HUES64 (cell line): ENCODE results near the gene SYPL1.

ENCODE experiments used
- H3K27ac ChIP-seq: 2 replicates; pipeline ENCODE4 v1.7.0; 2013; ENCODE audit warnings: low read depth, low read length, inconsistent platforms
- H3K27me3 ChIP-seq: 2 replicates; pipeline ENCODE4 v1.6.1; 2013; ENCODE audit warnings: mild to moderate bottlenecking, low read length; ENCODE audit not compliant: insufficient read depth
- H3K36me3 ChIP-seq: 2 replicates; pipeline ENCODE4 v1.6.1; 2013; ENCODE audit warnings: mild to moderate bottlenecking, low read length; ENCODE audit not compliant: insufficient read depth
- H3K4me1 ChIP-seq: 2 replicates; pipeline ENCODE4 v1.6.1; 2013; ENCODE audit warnings: mild to moderate bottlenecking, low read length, moderate library complexity; ENCODE audit not compliant: insufficient read depth
- H3K4me3 ChIP-seq: 2 replicates; pipeline ENCODE4 v1.5.1; 2013; ENCODE audit warnings: mild to moderate bottlenecking, low read length, moderate library complexity
- H3K9ac ChIP-seq: 2 replicates; pipeline ENCODE4 v1.6.1; 2013; ENCODE audit warnings: mild to moderate bottlenecking, low read depth, low read length
- H3K9me3 ChIP-seq: 2 replicates; pipeline ENCODE4 v1.6.1; 2013; ENCODE audit warnings: low read depth, low read length; ENCODE audit not compliant: insufficient read depth
- WGBS: fragments of 150-250, 120-280 bp; methylation state at CpG from one replicate; pipeline ENCODE4 v1.1.7; 2013; ENCODE audit warnings: missing lambda C conversion rate; 5-methylcytosine and 5-hydroxymethylcytosine counted together

SYPL1 gene

DNA sequence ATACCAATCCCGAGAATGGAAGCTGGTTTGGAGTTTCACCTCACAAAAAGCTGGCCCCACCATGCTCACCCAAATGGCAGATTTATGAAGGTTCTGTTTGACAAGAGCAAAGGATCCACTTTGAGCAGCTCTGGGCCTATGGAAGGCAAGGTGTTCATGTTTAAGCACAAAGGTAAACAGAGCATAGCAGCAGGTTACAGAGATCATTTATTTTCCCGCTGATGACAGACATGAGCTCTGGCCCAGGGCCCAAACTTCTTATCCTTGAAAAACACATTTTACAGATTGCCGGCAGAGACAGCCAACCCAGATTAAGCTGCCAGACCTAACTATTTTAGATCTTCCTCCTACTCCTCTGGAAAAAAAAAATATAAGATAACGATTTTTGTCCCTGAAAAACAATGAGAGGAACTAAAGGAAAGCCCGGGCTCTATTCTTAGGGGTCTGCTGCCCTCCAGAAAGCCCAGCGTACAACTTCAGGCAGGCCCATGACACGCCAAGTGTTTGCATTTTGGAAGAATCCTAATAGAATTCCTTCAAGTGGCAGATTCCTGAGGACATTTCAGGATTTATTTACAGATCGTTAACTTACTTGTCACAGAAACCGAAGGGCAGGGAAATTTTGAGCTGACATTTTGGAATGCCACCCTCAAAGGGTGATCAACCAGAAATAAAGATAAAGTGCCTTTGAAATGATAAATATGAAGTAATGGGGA is 40.0 kb downstream of the SYPL1 start:
- Histone ChIP-seq H3K27ac (no peak overlapping the region), H3K9ac (no peak overlapping the region), H3K4me3 (no peak overlapping the region)

GRCh38 chr7:106071356-106071998 is 40.6 kb downstream of the SYPL1 start:
- Histone ChIP-seq H3K4me3 (no peak overlapping the region), H3K9me3 (no peaks in the 10 kb centered on the region), H3K27me3 (no peaks in the 10 kb centered on the region), H3K36me3 (no peaks in the 10 kb centered on the region), H3K27ac (no peak overlapping the region), H3K9ac (no peak overlapping the region), H3K4me1 (peaks cover 4% of the 10 kb centered on the region)
- 74% methylated on average over 9 of the region's 9 CpGs for WGBS

More for the DNA sequence above, 40.0 kb downstream of the SYPL1 start:
- H3K36me3 ChIP-seq = no peaks in the 10 kb centered on the region
- no peaks in the 10 kb centered on the region for H3K9me3 ChIP-seq
- peaks cover 4% of the 10 kb centered on the region for H3K4me1 ChIP-seq
- no peaks in the 10 kb centered on the region for H3K27me3 ChIP-seq
- WGBS = 79% methylated on average over 9 of the region's 9 CpGs

- Histone ChIP-seq H3K4me1 (peaks cover 8% of the 10 kb centered on the region), H3K9me3 (no peaks in the 10 kb centered on the region)
- WGBS = 93% methylated on average over 8 of the region's 8 CpGs
Measured at GRCh38 chr7:106070567-106071254, 41.4 kb downstream of the SYPL1 start.

DNA sequence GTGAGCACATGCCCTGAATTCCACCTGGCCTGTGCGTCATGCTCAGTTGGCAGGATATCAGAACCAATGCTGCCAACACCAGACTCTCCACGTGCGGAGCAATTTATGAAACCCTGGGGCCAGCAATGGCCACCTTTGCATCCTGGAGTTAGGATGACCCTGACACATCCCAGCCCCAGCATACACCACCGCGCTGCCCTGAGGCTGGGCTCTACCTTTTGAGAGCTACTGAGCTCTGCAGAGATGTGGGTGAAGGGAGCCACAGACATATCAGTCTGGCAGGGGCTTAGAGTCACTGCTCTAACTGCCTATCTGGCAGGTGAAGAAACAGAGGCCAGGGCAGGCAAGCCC is 41.9 kb downstream of the SYPL1 start:
- no peak overlapping the region for H3K4me3 ChIP-seq
- WGBS = 97% methylated on average over 5 of the region's 5 CpGs
- peaks cover 13% of the 10 kb centered on the region for H3K4me1 ChIP-seq
- H3K9me3 ChIP-seq = no peaks in the 10 kb centered on the region
- H3K9ac ChIP-seq = no peak overlapping the region
- H3K27ac ChIP-seq = no peak overlapping the region
- no peaks in the 10 kb centered on the region for H3K36me3 ChIP-seq
- H3K27me3 ChIP-seq = no peaks in the 10 kb centered on the region

More at GRCh38 chr7:106070567-106071254, 41.4 kb downstream of the SYPL1 start:
- no peak overlapping the region for H3K4me3 ChIP-seq
- no peak overlapping the region for H3K27ac ChIP-seq
- H3K36me3 ChIP-seq = no peaks in the 10 kb centered on the region
- H3K9ac ChIP-seq = no peak overlapping the region
- H3K27me3 ChIP-seq = no peaks in the 10 kb centered on the region

DNA sequence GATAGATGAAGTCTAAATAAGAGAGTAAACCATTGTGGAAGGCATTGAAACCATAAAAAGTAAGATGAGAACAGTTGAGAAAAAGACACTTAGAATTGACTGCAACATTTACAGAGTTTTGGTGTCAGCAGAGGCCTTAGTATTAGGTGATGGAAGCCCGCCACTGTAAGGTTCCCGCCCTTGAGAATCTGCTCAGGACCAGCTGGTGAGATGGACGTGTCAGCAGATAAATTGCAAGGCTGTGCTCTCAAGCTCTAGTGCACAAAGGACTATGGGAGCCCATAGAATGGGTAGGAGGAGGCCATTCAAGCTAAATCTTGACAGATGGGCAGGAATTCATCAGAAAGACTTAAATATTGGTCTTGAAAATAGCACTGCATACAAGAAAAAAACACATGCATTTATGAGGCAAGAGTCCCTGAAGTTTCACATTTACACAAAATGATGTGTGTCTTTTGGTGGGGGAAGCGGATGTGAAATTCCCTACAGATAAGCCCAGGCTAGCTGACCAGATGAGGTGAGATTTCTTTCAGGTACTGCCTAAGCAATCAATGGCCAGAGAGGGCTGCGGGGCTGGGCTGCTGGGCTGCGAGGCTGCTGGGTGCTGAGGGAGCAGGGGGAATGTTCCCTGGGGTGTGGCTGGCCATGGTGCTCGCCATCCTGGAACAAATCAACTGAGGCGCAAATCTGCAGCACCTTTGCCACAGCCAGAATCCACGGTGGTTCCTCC is 42.5 kb downstream of the SYPL1 start:
- Histone ChIP-seq H3K9me3 (no peaks in the 10 kb centered on the region), H3K27me3 (no peaks in the 10 kb centered on the region), H3K4me1 (peaks cover 16% of the 10 kb centered on the region), H3K4me3 (no peak overlapping the region), H3K36me3 (no peaks in the 10 kb centered on the region), H3K27ac (no peak overlapping the region), H3K9ac (no peak overlapping the region)
- WGBS = 86% methylated on average over 9 of the region's 9 CpGs

DNA sequence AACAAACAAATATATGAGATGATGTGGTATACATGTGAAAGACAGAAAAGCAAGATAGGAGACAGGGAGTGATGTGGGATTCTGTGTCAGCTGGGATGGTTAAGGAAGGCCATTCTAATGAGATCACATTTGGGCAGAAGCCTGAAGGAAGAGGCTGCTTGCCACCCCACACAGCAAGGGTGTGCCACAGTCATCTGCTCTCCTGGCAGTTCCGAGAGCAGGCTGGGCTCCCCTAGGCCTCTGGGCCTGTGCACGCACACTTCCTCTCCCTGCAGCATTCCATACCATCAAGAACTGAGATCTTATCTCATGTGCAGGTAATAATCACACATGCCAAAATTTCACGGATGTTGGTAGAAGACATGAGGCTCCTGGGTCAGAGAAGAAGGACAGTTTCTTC is 43.1 kb downstream of the SYPL1 start:
- H3K9ac ChIP-seq = no peak overlapping the region
- WGBS = 94% methylated on average over 3 of the region's 3 CpGs
- H3K9me3 ChIP-seq = no peaks in the 10 kb centered on the region
- H3K4me3 ChIP-seq = no peak overlapping the region
- no peak overlapping the region for H3K27ac ChIP-seq
- H3K27me3 ChIP-seq = no peaks in the 10 kb centered on the region
- peaks cover 16% of the 10 kb centered on the region for H3K4me1 ChIP-seq
- H3K36me3 ChIP-seq = no peaks in the 10 kb centered on the region

DNA sequence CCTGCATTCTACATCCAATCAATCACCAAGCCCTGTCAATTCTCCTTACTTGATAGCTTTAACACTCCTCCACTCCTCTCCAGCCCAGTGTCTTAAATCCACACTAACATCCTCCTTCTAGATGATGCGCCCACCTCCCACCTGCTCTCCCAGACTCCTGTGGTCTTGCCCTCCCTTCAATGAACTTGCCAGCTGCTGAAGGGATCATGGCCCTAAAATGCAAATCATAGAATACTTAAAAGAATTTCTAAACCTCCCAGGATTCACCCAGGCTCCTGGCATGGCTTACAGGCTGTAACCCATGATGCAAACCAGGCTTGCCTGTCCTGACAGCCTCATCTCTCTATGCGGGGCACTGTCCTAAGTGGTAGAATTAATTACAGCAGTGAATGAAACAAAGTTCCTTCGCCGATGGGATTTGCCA is 43.6 kb downstream of the SYPL1 start:
- no peak overlapping the region for H3K27ac ChIP-seq
- WGBS = 95% methylated on average over 4 of the region's 4 CpGs
- no peak overlapping the region for H3K4me3 ChIP-seq
- no peaks in the 10 kb centered on the region for H3K9me3 ChIP-seq
- H3K9ac ChIP-seq = no peak overlapping the region
- H3K36me3 ChIP-seq = no peaks in the 10 kb centered on the region
- H3K4me1 ChIP-seq = peaks cover 16% of the 10 kb centered on the region
- no peaks in the 10 kb centered on the region for H3K27me3 ChIP-seq

DNA sequence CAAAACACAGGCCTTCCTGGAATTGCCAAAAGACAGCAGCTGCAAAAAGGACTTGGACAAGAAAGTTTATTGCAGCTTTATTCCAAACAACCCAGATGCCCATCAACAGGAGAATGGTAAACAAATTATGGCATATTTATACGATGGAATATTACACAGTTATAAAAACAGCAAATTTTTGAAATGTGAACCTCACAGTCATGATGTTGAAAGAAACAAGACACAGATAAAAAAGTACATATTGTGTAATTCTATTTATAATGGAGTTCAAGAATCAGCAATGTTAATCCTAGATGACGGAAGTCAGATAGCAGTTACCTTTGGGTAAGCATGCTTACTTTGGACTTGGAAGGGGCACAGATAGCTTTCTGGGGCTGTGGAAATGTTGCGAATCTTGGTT is 44.4 kb downstream of the SYPL1 start:
- H3K4me1 ChIP-seq = peaks cover 16% of the 10 kb centered on the region
- H3K4me3 ChIP-seq = no peak overlapping the region
- no peaks in the 10 kb centered on the region for H3K36me3 ChIP-seq
- H3K27ac ChIP-seq = no peak overlapping the region
- H3K27me3 ChIP-seq = no peaks in the 10 kb centered on the region
- 99% methylated on average over 2 of the region's 3 CpGs for WGBS
- H3K9me3 ChIP-seq = no peaks in the 10 kb centered on the region
- no peak overlapping the region for H3K9ac ChIP-seq

GRCh38 chr7:106065575-106066500 is 46.3 kb downstream of the SYPL1 start:
- Histone ChIP-seq H3K9me3 (0 out of 2 replicates have a peak, but pooled peaks cover 3% of the 10 kb centered on the region), H3K4me3 (no peak overlapping the region), H3K27ac (no peak overlapping the region), H3K27me3 (no peaks in the 10 kb centered on the region), H3K36me3 (no peaks in the 10 kb centered on the region), H3K9ac (no peak overlapping the region), H3K4me1 (peaks cover 13% of the 10 kb centered on the region; the same call in 1 of the 2 replicates)
- 86% methylated on average over 25 of the region's 26 CpGs for WGBS

DNA sequence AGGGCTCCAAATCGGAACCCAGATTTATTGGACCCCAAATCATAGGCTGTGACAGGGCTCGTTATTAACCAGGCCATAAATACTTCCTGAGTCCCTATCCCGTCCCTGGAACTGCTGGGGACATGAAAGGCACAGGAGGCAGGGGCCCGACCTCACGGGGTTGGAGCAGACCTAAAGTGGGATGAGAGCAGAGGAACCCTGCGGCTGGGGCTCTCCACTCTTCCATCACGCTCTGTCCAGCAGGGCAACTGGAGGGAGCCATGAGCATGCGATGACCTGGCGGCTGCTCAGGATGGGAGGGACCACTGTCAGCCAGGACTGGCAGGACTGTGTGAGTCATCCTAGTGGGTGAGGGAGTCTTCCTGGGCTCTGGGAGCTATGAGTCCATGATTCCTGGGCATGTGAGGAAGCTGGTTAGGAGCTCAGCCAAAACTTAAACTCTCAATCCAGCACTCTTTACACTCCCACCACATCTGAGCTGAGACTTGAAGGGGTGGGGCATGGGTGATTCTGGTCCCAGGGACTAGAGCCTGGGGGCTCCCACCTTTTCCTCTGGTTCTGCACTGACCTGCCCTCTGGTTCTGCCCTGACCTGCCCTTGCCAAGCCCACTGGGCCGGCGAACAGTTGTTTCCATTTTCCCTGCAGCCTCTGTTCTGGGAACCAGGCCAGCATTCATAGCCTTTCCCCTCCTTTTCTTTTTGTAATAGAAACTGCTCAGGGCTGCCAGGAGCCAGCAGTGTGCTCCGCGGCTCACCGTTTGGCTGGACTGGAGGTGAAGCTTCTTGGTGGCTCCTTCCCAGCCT is 47.1 kb downstream of the SYPL1 start:
- peaks cover 13% of the 10 kb centered on the region; the same call in 1 of the 2 replicates for H3K4me1 ChIP-seq
- no peak overlapping the region for H3K27ac ChIP-seq
- no peak overlapping the region for H3K9ac ChIP-seq
- no peaks in the 10 kb centered on the region for H3K36me3 ChIP-seq
- H3K4me3 ChIP-seq = no peak overlapping the region
- H3K27me3 ChIP-seq = no peaks in the 10 kb centered on the region
- H3K9me3 ChIP-seq = 0 out of 2 replicates have a peak, but pooled peaks cover 7% of the 10 kb centered on the region
- WGBS = 88% methylated on average over 14 of the region's 14 CpGs
